GM12878 (cell line): Measurements from ENCODE around the gene ITPR2.

Experiments
- CTCF ChIP-seq, 3 experiments: IDR thresholded peaks in 2 of 3; conservative IDR thresholded peaks in 1 of 3; 2 replicates each; pipeline ENCODE4 v1.5.1; 2011; ENCODE audit warnings: low read depth in 3 of 3, low read length in 3 of 3, mild to moderate bottlenecking in 3 of 3, control low read depth in 2 of 3, moderate library complexity in 2 of 3, inconsistent platforms in 1 of 3, mixed read lengths in 1 of 3; ENCODE audit not compliant: control insufficient read depth in 2 of 3, insufficient read depth in 1 of 3; ENCODE audit errors: extremely low read depth in 1 of 3
- EP300 ChIP-seq, 2 experiments: fragments of 150-350 bp in 1 of 2; IDR thresholded peaks; 2 replicates each; pipeline ENCODE4 v1.6.1; 2011 to 2012; ENCODE audit warnings: low read depth in 2 of 2, low read length in 2 of 2, borderline replicate concordance in 1 of 2, improper control_type of control experiment in 1 of 2, inconsistent platforms in 1 of 2; ENCODE audit not compliant: control insufficient read depth in 1 of 2
- HDAC2 ChIP-seq: fragments of 200-600 bp; sonication (generic); IDR thresholded peaks from 2 replicates; pipeline ENCODE4 v1.6.1; 2017
- JUNB ChIP-seq: IDR thresholded peaks from 2 replicates; pipeline ENCODE4 v1.6.1; 2016; ENCODE audit warnings: antibody characterized with exemption, mild to moderate bottlenecking
- MXI1 ChIP-seq: fragments of 150-350 bp; IDR thresholded peaks from 2 replicates; pipeline ENCODE4 v1.6.1; 2011; ENCODE audit warnings: low read depth, mild to moderate bottlenecking, inconsistent platforms, low read length, improper control_type of control experiment
- NFYB ChIP-seq: IDR thresholded peaks from 2 replicates; pipeline ENCODE4 v1.6.1; 2011; ENCODE audit warnings: low read depth, mild to moderate bottlenecking, low read length, improper control_type of control experiment, moderate library complexity; ENCODE audit not compliant: insufficient read depth
- POLR2A ChIP-seq: IDR thresholded peaks from 2 replicates; pipeline ENCODE4 v1.6.1; 2011; ENCODE audit warnings: low read depth, mild to moderate bottlenecking, low read length
- POLR2AphosphoS2 ChIP-seq: IDR thresholded peaks from 2 replicates; pipeline ENCODE4 v1.6.1; 2011; ENCODE audit warnings: low read depth, mild to moderate bottlenecking, low read length, improper control_type of control experiment, moderate library complexity
- ZNF384 ChIP-seq: IDR thresholded peaks from 2 replicates; pipeline ENCODE4 v1.6.1; 2012; ENCODE audit warnings: low read depth, mild to moderate bottlenecking, low read length, improper control_type of control experiment, borderline replicate concordance

- no peak for TF ChIP-seq POLR2A
- no peak for TF ChIP-seq POLR2AphosphoS2
- TF ChIP-seq CTCF (IDR thresholded peaks at IDR 0.05 in 2 of 3, conservative IDR thresholded peaks at IDR 0.05 in 1 of 3; ENCODE audit: control insufficient read depth in 2 of 3, extremely low read depth in 1 of 3, insufficient read depth in 1 of 3, low read depth in 3 of 3, low read length in 3 of 3) = no peak
- TF ChIP-seq EP300 (IDR thresholded peaks at IDR 0.05; ENCODE audit: borderline replicate concordance in 1 of 2, control insufficient read depth in 1 of 2, low read depth in 2 of 2, low read length in 2 of 2) = no peak
- TF ChIP-seq NFYB = no peak
- no peak for TF ChIP-seq HDAC2
- TF ChIP-seq ZNF384 = no peak
- TF ChIP-seq MXI1 = no peak
- no peak for TF ChIP-seq JUNB
Measured at GRCh38 chr12:26751179-26751578, 81.8 kb downstream of the ITPR2 start.
